ENCODE results near the gene PRKCSH.

The PRKCSH gene

DNA sequence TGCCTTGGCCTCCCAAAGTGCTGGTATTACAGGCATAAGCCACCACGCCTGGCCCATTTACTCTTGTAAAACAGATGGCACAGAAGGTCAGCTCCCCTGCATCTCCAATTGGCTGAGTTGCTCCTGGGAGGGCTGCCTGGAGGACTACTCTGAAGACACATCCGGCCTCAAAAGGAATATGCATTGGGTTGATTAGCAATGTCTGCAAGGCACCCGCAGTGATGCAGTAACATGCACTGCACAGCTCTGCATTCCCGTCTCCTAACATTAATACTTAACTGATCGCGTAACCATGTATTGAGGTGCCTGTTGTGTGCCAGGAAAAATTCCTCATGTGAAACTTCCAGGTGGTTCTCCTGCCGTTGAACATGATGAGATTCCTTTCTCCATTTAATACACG is 40.4 kb downstream of the PRKCSH start:
- Histone ChIP-seq H3K36me3 (ENCODE audit: insufficient read depth, low read length) (no peaks in the 10 kb centered on the region), H3K9me3 (ENCODE audit: insufficient read depth, low read depth, low read length) (no peaks in the 10 kb centered on the region), H3K4me2 (ENCODE audit: low read depth, low read length, poor library complexity, severe bottlenecking) (no peak overlapping the region), H4K20me1 (ENCODE audit: insufficient read depth, low read length, poor library complexity, severe bottlenecking) (no peaks in the 10 kb centered on the region), H3K4me1 (ENCODE audit: insufficient read depth, low read length, poor library complexity, severe bottlenecking) (no peaks in the 10 kb centered on the region), H3K4me3 (ENCODE audit: low read length, poor library complexity, severe bottlenecking) (no peak overlapping the region), H2AFZ (ENCODE audit: low read length) (no peak overlapping the region), H3K27me3 (ENCODE audit: insufficient read depth, low read length, poor library complexity, severe bottlenecking) (no peaks in the 10 kb centered on the region), H3K9me2 (replicated peaks; ENCODE audit: low read depth, low read length) (no peaks in the 10 kb centered on the region), H3K79me2 (ENCODE audit: insufficient read depth, low read length) (no peaks in the 10 kb centered on the region), H3F3A (ENCODE audit: low read depth) (no peaks in the 10 kb centered on the region), H3K9ac (ENCODE audit: low read depth, low read length, poor library complexity, severe bottlenecking) (no peak overlapping the region)
- TF ChIP-seq EZH2phosphoT487 (IDR thresholded peaks at IDR 0.05; ENCODE audit: borderline replicate concordance) = no peak
- TF ChIP-seq, protein P1, sequence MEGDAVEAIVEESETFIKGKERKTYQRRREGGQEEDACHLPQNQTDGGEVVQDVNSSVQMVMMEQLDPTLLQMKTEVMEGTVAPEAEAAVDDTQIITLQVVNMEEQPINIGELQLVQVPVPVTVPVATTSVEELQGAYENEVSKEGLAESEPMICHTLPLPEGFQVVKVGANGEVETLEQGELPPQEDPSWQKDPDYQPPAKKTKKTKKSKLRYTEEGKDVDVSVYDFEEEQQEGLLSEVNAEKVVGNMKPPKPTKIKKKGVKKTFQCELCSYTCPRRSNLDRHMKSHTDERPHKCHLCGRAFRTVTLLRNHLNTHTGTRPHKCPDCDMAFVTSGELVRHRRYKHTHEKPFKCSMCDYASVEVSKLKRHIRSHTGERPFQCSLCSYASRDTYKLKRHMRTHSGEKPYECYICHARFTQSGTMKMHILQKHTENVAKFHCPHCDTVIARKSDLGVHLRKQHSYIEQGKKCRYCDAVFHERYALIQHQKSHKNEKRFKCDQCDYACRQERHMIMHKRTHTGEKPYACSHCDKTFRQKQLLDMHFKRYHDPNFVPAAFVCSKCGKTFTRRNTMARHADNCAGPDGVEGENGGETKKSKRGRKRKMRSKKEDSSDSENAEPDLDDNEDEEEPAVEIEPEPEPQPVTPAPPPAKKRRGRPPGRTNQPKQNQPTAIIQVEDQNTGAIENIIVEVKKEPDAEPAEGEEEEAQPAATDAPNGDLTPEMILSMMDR (conservative IDR thresholded peaks at IDR 0.05; ENCODE audit: low read length) = no peak

DNA sequence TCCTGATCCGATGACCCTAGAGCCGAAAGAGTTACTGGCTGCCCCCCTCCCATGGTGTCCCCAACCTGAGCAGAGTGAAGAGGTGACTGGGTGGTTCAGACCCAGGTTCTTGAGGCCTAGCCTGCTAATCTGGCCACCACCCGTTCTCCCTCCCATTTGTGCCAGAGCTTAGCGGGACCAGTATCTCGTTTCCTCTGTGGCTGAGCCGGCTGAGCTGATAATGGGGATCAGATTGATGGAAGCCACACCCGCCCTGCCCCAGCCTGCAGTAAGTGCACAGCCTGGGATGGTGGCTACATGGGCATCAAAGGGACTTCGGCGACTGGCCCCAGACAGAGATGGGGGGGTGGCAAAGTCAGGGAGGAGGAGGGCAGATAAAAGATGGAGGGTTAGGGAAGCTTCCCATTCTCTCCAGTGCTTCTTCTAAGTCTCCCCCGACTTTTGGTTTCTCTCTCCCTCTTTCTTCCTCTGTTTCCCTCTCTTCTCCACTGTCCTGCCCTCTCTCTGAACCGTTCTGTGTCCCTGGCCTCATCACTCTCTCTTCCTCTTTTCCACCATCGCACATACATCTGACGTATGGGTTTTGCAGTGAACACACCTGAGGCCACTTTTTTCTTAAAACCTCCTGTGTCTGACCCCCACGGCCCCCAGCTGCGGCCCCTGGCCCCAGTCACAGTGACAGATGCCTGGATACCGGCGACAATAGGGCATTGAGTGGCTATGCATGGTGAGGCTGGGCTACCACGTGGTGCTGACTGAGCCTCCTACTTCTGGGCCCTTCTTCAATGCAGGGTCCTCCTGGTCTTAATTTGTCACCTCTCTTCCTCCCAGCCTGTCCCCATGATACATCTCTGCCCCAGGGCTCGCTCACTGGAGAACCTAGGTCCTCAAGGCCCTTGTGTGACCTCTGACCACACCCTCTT is 43.0 kb downstream of the PRKCSH start:
- Histone ChIP-seq H3K9me2 (replicated peaks; ENCODE audit: low read depth, low read length) (no peaks in the 10 kb centered on the region), H3K79me2 (ENCODE audit: insufficient read depth, low read length) (no peaks in the 10 kb centered on the region), H3K4me2 (ENCODE audit: low read depth, low read length, poor library complexity, severe bottlenecking) (no peak overlapping the region), H3K4me3 (ENCODE audit: low read length, poor library complexity, severe bottlenecking) (no peak overlapping the region), H3K9me3 (ENCODE audit: insufficient read depth, low read depth, low read length) (no peaks in the 10 kb centered on the region), H3K4me1 (ENCODE audit: insufficient read depth, low read length, poor library complexity, severe bottlenecking) (no peaks in the 10 kb centered on the region), H3K9ac (ENCODE audit: low read depth, low read length, poor library complexity, severe bottlenecking) (no peak overlapping the region), H3F3A (ENCODE audit: low read depth) (no peaks in the 10 kb centered on the region), H4K20me1 (ENCODE audit: insufficient read depth, low read length, poor library complexity, severe bottlenecking) (no peaks in the 10 kb centered on the region), H3K27me3 (ENCODE audit: insufficient read depth, low read length, poor library complexity, severe bottlenecking) (no peaks in the 10 kb centered on the region), H2AFZ (ENCODE audit: low read length) (no peak overlapping the region), H3K36me3 (ENCODE audit: insufficient read depth, low read length) (no peaks in the 10 kb centered on the region)
- TF ChIP-seq EZH2phosphoT487 (IDR thresholded peaks at IDR 0.05; ENCODE audit: borderline replicate concordance) = no peak
- TF ChIP-seq, protein P1 (conservative IDR thresholded peaks at IDR 0.05; ENCODE audit: low read length) = no peak

DNA sequence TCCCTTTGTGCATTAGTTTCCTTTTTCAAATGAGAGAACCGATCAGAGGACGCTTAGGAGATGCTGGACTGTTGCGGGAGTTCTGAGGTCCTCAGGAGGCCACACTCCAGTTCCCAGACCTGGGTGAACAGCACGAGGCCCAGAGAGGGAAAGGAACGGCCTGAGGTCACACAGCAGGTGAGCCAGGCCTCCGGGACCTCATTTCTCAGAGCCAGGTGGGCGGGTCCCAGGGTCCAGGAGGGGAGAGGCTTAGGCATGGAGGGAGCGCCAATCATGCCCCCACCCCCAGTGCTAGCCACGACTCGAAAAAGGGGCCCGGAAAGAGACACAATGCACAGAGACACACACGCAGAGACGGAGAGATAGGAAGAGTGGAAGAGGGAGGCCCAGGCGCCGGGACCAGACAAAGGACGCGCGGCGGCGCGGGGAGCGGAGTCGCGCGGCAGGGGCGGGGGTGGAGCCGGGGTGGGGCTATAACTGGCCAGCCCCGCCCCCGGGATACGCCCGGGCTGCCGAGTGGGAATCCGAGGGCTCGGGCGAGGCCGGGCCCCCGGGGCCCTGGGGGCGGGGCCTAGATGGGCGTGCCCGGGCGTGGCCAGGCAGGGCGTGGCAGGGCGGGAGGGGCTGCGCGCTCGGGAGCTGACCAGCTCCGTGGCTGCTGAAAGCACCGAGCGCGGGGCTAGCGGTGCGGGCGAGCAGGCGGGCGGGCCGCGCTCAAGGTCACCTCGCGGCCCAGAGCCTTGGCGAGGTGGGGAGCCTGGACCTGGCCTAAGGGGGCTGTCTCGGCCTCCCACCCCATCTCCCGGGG is 43.9 kb downstream of the PRKCSH start:
- no peaks in the 10 kb centered on the region for H3K9me3 ChIP-seq (ENCODE audit: insufficient read depth, low read depth, low read length)
- H3K4me2 ChIP-seq (ENCODE audit: low read depth, low read length, poor library complexity, severe bottlenecking) = no peak overlapping the region
- TF ChIP-seq, protein P1 (conservative IDR thresholded peaks at IDR 0.05; ENCODE audit: low read length) = no peak
- no peak for TF ChIP-seq EZH2phosphoT487 (IDR thresholded peaks at IDR 0.05; ENCODE audit: borderline replicate concordance)
- H4K20me1 ChIP-seq (ENCODE audit: insufficient read depth, low read length, poor library complexity, severe bottlenecking) = no peaks in the 10 kb centered on the region
- H3K9ac ChIP-seq (ENCODE audit: low read depth, low read length, poor library complexity, severe bottlenecking) = no peak overlapping the region
- H3F3A ChIP-seq (ENCODE audit: low read depth) = no peaks in the 10 kb centered on the region
- H3K9me2 ChIP-seq (replicated peaks; ENCODE audit: low read depth, low read length) = no peaks in the 10 kb centered on the region
- no peaks in the 10 kb centered on the region for H3K4me1 ChIP-seq (ENCODE audit: insufficient read depth, low read length, poor library complexity, severe bottlenecking)
- no peak overlapping the region for H3K4me3 ChIP-seq (ENCODE audit: low read length, poor library complexity, severe bottlenecking)
- H3K27me3 ChIP-seq (ENCODE audit: insufficient read depth, low read length, poor library complexity, severe bottlenecking) = no peaks in the 10 kb centered on the region
- no peaks in the 10 kb centered on the region for H3K79me2 ChIP-seq (ENCODE audit: insufficient read depth, low read length)
- no peak overlapping the region for H2AFZ ChIP-seq (ENCODE audit: low read length)
- no peaks in the 10 kb centered on the region for H3K36me3 ChIP-seq (ENCODE audit: insufficient read depth, low read length)

Measured in Loucy (cell line).